ENCODE measurements around the gene CDYL. TPM values are rescaled to one million over a fixed set of nuclear protein-coding genes. Genes with fewer than 3 reads are reported as not detected.

Gene CDYL
- total RNA-seq, 6 experiments from 2014 or later = 28.4 to 34.8 (median 33.8) TPM

- no peak overlapping the region for H3K4me3 Mint-ChIP-seq
- H3K4me1 Mint-ChIP-seq (ENCODE audit: low read depth) = peaks cover 74% of the 10 kb centered on the region
- DNase-seq = no peak
- H3K27ac Mint-ChIP-seq = no peak overlapping the region
- H3K36me3 Mint-ChIP-seq (ENCODE audit: low read depth) = no peaks in the 10 kb centered on the region
- no peaks in the 10 kb centered on the region for H3K9me3 Mint-ChIP-seq
- no peaks in the 10 kb centered on the region for H3K27me3 Mint-ChIP-seq (ENCODE audit: insufficient read depth)
- TF ChIP-seq CTCF (IDR thresholded peaks at IDR 0.05) = no peak
Observed at GRCh38 chr6:4806791-4807190, 30.6 kb downstream of the CDYL start.

GRCh38 chr6:4808396-4808795 is 32.2 kb downstream of the CDYL start:
- DNase-seq = no peak
- peaks cover 74% of the 10 kb centered on the region for H3K4me1 Mint-ChIP-seq (ENCODE audit: low read depth)
- no peak overlapping the region for H3K4me3 Mint-ChIP-seq
- no peaks in the 10 kb centered on the region for H3K36me3 Mint-ChIP-seq (ENCODE audit: low read depth)
- H3K27ac Mint-ChIP-seq = no peak overlapping the region
- no peak for TF ChIP-seq CTCF (IDR thresholded peaks at IDR 0.05)
- H3K27me3 Mint-ChIP-seq (ENCODE audit: insufficient read depth) = no peaks in the 10 kb centered on the region
- no peaks in the 10 kb centered on the region for H3K9me3 Mint-ChIP-seq

- Mint-ChIP-seq H3K27ac (peak overlapping the region; percentile 81), H3K4me3 (peak overlapping the region; percentile 44), H3K4me1 (ENCODE audit: low read depth) (peaks cover 58% of the 10 kb centered on the region), H3K27me3 (ENCODE audit: insufficient read depth) (no peaks in the 10 kb centered on the region), H3K9me3 (no peaks in the 10 kb centered on the region), H3K36me3 (ENCODE audit: low read depth) (no peaks in the 10 kb centered on the region)
- TF ChIP-seq CTCF (IDR thresholded peaks at IDR 0.05) = no peak
- DNase-seq = peak; percentile 74
Observed at GRCh38 chr6:4809999-4810918, 34.1 kb downstream of the CDYL start.

- H3K27me3 Mint-ChIP-seq (ENCODE audit: insufficient read depth) = no peaks in the 10 kb centered on the region
- peak overlapping the region; percentile 67 for H3K27ac Mint-ChIP-seq
- TF ChIP-seq CTCF (IDR thresholded peaks at IDR 0.05) = no peak
- H3K36me3 Mint-ChIP-seq (ENCODE audit: low read depth) = no peaks in the 10 kb centered on the region
- peak overlapping the region; percentile 44; the same call in 1 of the 2 replicates for H3K4me3 Mint-ChIP-seq
- DNase-seq = peak; percentile 13
- peaks cover 48% of the 10 kb centered on the region for H3K4me1 Mint-ChIP-seq (ENCODE audit: low read depth)
- H3K9me3 Mint-ChIP-seq = no peaks in the 10 kb centered on the region
Observed at GRCh38 chr6:4812068-4812467, 35.9 kb downstream of the CDYL start.

GRCh38 chr6:4813055-4813454 is 36.9 kb downstream of the CDYL start:
- H3K36me3 Mint-ChIP-seq (ENCODE audit: low read depth) = no peaks in the 10 kb centered on the region
- H3K4me3 Mint-ChIP-seq = no peak overlapping the region; the same call in 1 of the 2 replicates
- H3K27ac Mint-ChIP-seq = no peak overlapping the region; the same call in 1 of the 2 replicates
- peaks cover 57% of the 10 kb centered on the region for H3K4me1 Mint-ChIP-seq (ENCODE audit: low read depth)
- TF ChIP-seq CTCF (IDR thresholded peaks at IDR 0.05) = no peak
- DNase-seq = no peak
- H3K27me3 Mint-ChIP-seq (ENCODE audit: insufficient read depth) = no peaks in the 10 kb centered on the region
- no peaks in the 10 kb centered on the region for H3K9me3 Mint-ChIP-seq

Measured in HFFc6 (cell line).